GM18951 (cell line): ENCODE measurements around the gene SLX4IP.

Experiments
- POLR2A ChIP-seq: IDR thresholded peaks from 4 replicates; pipeline ENCODE4 v1.6.1; 2011; ENCODE audit warnings: mild to moderate bottlenecking; ENCODE audit not compliant: insufficient read length, insufficient read depth; ENCODE audit errors: extremely low read depth
- in situ Hi-C: fragments of 300-500 bp; cut with MboI; formaldehyde crosslinking; loops from one replicate; pipeline ENCODE4 v1.12.0; 2022; ENCODE audit warnings: low sequenced_read_pairs, mixed read lengths, inconsistent platforms; ENCODE audit not compliant: unreplicated experiment

SLX4IP gene

DNA sequence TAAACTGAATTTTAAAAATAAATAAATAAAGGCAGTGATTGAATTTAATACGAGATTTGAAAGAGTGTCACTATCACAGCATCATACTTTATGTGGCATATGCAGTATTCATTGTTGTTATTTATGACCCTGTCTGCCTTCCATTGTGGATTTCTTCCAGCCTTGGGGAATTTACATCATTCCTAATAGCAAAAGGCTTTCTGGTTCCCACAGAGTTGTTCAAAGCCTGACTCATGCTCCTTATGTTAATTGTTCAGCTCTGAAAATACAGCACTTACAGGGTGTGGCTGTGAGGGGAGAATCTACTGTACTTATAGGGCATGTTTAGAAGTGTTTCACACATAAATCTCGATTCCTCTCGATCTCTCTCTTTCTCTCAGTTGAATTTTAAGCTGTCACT lies 184.3 kb downstream of the SLX4IP start:
- no peak for TF ChIP-seq POLR2A
- in situ Hi-C loops, result no loop called here

DNA sequence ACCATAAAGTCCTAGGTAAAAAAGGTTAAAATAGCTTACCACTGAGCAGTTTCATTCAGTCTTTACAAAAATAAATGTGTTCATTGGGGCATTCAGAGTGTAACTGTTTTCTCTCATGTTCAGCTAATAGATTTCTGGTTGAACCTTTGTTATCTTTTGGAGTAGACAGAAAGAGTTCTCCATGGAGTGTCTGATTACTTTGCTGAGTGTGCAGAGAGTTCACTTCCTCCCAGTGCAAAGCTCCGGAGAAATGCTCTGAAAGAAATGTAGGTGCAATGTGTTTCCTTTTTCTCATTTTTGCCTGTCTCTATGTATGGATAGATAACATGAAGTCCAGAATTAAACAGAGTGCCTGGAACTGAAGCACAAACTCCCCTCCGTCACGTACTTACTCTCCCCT lies 186.0 kb downstream of the SLX4IP start:
- in situ Hi-C loops, result no loop called here

GRCh38 chr20:10622657-10623418 lies 187.7 kb downstream of the SLX4IP start:
- in situ Hi-C loops, result no loop called here
- no peak for TF ChIP-seq POLR2A

More for the DNA sequence above, 186.0 kb downstream of the SLX4IP start:
- no peak for TF ChIP-seq POLR2A

DNA sequence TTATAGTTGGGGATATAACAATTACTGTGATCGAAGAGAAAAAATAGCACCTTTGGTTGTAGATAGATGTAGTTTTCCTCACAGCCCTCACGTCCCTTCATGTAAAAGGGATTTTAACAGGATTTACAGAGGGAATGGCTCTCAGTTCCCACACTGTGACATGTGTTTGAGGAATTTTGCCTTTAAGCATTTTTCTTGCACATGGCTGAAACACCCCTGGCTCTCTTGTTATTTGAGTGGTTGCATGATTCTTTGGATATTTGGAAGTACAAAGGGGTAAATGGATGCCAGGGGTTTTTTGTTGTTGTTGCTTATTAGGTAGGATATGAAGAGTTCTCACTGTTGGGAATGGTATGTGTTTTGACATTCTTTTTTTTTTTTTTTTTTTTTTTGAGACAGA lies 190.5 kb downstream of the SLX4IP start:
- TF ChIP-seq POLR2A, result no peak
- in situ Hi-C loops, result no loop called here

- in situ Hi-C loops, result no loop called here
These were observed 191.8 kb downstream of the SLX4IP start for GRCh38 chr20:10626896-10627295.

GRCh38 chr20:10629946-10630650 lies 195.0 kb downstream of the SLX4IP start:
- TF ChIP-seq POLR2A, result no peak
- in situ Hi-C loops, result no loop called here

More at GRCh38 chr20:10626896-10627295, 191.8 kb downstream of the SLX4IP start:
- no peak for TF ChIP-seq POLR2A

GRCh38 chr20:10631126-10631525 lies 196.0 kb downstream of the SLX4IP start:
- no peak for TF ChIP-seq POLR2A
- in situ Hi-C loops, result no loop called here

- TF ChIP-seq POLR2A, result no peak
- in situ Hi-C loops, result no loop called here
These were observed 197.8 kb downstream of the SLX4IP start for GRCh38 chr20:10632721-10633509.

- no peak for TF ChIP-seq POLR2A
- in situ Hi-C loops, result no loop called here
These were observed 198.6 kb downstream of the SLX4IP start for GRCh38 chr20:10633718-10634117.

DNA sequence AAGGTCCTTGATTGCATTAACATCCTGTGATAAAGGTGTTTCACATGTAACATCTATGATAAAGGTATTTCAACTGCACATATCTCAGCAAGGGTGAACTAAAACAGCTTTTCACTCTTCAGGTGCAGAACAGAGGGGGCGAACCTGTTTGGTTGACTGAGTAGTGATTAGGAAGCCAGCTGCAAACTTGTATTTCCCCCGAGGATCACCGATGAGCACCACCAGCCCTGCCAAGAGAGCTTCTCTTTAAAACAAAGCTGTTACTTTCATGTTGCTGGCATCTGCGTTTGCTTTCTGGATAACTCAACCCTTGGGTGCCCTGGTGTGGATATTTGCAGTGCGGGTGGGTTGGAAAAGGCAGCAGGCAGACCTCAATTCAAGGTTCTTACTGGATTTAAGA lies 199.1 kb downstream of the SLX4IP start:
- in situ Hi-C loops, result no loop called here
- no peak for TF ChIP-seq POLR2A

DNA sequence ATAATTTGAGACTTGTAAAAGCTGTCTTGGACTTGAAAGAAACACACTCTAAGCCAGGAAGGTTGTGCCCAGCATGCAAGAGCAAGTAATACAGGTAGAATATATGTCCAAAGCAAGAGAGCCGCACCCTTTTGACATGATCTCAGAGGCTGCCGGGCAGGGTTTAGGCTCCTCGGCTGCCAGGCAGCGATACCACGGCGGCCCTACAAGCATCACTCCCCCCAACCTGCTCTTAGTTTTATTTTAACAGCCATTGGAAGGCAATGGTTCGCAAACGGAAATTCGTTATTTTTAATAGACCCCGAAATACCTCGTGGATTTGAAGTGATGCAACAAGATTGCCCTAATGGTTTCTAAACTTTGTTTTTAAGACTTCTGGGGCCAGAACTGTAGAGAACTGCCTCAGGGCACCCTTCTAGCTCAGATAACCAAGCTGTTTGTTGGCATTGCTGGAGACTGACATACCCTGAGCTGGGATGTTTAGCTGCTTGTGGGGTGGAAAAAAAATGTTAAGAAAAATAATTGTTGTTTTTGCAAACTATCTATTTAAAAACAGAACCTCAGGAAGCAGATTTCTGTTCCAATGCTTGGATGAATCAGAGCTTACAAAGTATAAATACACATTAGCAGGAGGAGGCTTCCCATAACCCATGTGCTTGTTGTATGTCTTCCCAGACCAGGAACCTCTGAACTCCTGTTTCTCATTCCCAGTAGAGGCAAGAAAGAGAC lies 199.7 kb downstream of the SLX4IP start:
- no peak for TF ChIP-seq POLR2A
- in situ Hi-C loops, result no loop called here

GRCh38 chr20:10635476-10636208 lies 200.5 kb downstream of the SLX4IP start:
- TF ChIP-seq POLR2A, result no peak
- in situ Hi-C loops, result no loop called here
